ENCODE measurements around the gene EMID1. TPM values are rescaled to one million over a fixed set of nuclear protein-coding genes. Genes with fewer than 3 reads are reported as not detected.

Gene EMID1
- total RNA-seq (2021) (1.1 and 3.1 TPM in 2 replicates), Bru-seq, nascent RNA (percentile 27 among the genes with signal in this experiment), BruChase-seq, experiment 1, labeled RNA remaining after a 2-hour chase (percentile 29 among the genes with signal in this experiment), BruChase-seq, experiment 2, labeled RNA remaining after a 6-hour chase (percentile 16 among the genes with signal in this experiment)
- long read RNA-seq, partial matches to known transcripts: 0 of 4 reads
- long read RNA-seq, other reads (novel, unspliced or antisense): 3 of 4 reads

DNA sequence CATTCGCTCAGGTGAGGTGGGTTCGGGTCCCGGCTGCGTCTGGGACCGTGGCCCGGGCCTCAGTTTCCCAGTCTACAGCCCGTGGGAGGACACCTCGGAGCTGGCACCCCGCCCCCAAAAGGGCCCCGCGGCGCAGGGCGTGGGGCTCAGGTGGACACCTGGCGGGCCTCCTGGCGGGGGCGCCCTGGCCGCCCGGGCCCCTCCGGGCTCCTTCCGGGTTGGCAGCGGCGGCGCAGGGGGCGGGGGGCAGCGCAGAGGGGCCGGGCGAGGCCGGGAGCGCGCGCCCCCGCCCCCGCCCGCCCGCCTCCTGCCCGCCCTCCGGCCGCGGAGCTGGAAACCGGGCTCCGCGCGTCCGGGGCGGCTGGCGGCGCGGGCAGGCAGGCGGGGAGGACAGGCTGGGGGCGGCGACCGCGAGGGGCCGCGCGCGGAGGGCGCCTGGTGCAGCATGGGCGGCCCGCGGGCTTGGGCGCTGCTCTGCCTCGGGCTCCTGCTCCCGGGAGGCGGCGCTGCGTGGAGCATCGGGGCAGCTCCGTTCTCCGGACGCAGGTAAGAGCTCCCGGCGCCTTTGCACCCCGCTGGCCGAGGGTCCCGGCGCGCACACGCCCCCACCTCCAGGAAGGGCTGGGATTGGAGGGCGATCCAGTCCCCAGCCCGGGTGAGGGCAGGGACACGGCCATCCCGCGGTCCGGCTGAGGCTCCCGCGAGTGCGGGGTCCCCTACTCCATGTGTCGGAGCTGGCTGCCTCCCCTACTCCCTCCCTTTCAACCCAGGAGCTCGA lies at the start of gene EMID1:
Gene EMID1, plus strand, starts transcription at position 303 of the 778 bp plus-strand sequence. Its CDS starts 143 bp downstream, at position 446.
- Histone ChIP-seq H3F3A (ENCODE audit: insufficient read depth, low read depth) (no peaks in the 10 kb centered on the region), H3K4me3 (peak within 1 kb of the TSS; percentile 44; the same call in 1 of the 2 replicates), H2AFZ (no peak within 1 kb of the TSS), H3K27me3 (ENCODE audit: insufficient read depth, low read depth) (peaks cover 42% of the 10 kb centered on the region), H3K27ac (no peak within 1 kb of the TSS), H3K4me1 (replicated peaks; ENCODE audit: insufficient read depth) (no peaks in the 10 kb centered on the region), H3K9me2 (ENCODE audit: insufficient read depth) (no peaks in the 10 kb centered on the region), H4K20me1 (ENCODE audit: insufficient read depth) (no peaks in the 10 kb centered on the region), H3K9me3 (ENCODE audit: insufficient read depth, low read depth) (no peaks in the 10 kb centered on the region), H3K36me3 (ENCODE audit: low read depth) (no peaks in the 10 kb centered on the region), H3K4me2 (peak within 1 kb of the TSS; percentile 59), H3K79me2 (ENCODE audit: low read depth) (no peaks in the 10 kb centered on the region)
- CTCF ChIA-PET: no interaction called here
- intact Hi-C loops (cut with micrococcal nuclease; ENCODE audit: unreplicated experiment): no loop called here
- no peak for TF ChIP-seq EZH2 (IDR thresholded peaks at IDR 0.05; ENCODE audit: low read depth)
- TF ChIP-seq CTCF (conservative IDR thresholded peaks at IDR 0.05): no peak
- no TSS peak for BruUV-seq (replicated peaks)
- DNase-seq: peak in 1 of 2 experiments; percentile 28
- POLR2A ChIA-PET (ENCODE audit: unreplicated experiment): interaction anchor here (0.5 to 0.6 kb wide), 3 partner anchors 36 to 606 kb away, joined by 3 to 4 read pairs (median 4); partner anchors contain the start of gene XBP1

DNA sequence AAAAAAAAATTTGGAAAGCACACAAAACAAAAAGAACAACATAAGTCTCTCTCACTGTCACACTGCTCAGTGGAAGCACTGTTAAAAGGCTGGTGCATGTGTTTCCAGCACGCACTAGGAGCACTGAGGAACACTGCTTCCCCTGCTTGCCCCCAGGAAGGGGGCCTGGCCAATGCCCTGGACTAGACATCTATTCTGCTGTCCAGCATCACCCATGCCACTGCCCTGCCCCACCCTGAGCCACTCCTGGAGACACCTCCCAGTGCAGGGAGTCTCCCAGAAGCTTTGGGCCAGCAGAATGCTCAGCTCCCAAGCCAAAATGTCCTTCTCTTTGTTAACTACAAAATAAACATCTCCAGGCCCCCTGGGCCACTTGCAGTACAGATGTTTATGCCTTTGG lies 49.7 kb upstream of the EMID1 start:
- H3K4me2 ChIP-seq: no peak overlapping the region
- no peak overlapping the region for H3K27ac ChIP-seq
- no peak for TF ChIP-seq CTCF (conservative IDR thresholded peaks at IDR 0.05)
- no peak for TF ChIP-seq EZH2 (IDR thresholded peaks at IDR 0.05; ENCODE audit: low read depth)
- H3F3A ChIP-seq (ENCODE audit: insufficient read depth, low read depth): no peaks in the 10 kb centered on the region
- no peak overlapping the region for H3K4me3 ChIP-seq
- no peaks in the 10 kb centered on the region for H3K27me3 ChIP-seq (ENCODE audit: insufficient read depth, low read depth)
- no peak overlapping the region for H2AFZ ChIP-seq
- intact Hi-C loops (cut with micrococcal nuclease; ENCODE audit: unreplicated experiment): loop anchor here (2.0 to 10.0 kb wide), 3 partner anchors 111 to 551 kb away; no protein-coding TSS in a partner anchor
- H3K36me3 ChIP-seq (ENCODE audit: low read depth): no peaks in the 10 kb centered on the region
- DNase-seq: no peak
- ChIA-PET CTCF (no interaction called here), POLR2A (ENCODE audit: unreplicated experiment) (no interaction called here)
- H3K79me2 ChIP-seq (ENCODE audit: low read depth): no peaks in the 10 kb centered on the region
- H3K9me3 ChIP-seq (ENCODE audit: insufficient read depth, low read depth): no peaks in the 10 kb centered on the region
- no TSS peak for BruUV-seq (replicated peaks)
- H3K4me1 ChIP-seq (replicated peaks; ENCODE audit: insufficient read depth): 0 out of 2 replicates have a peak, but pooled peaks cover 4% of the 10 kb centered on the region
- no peaks in the 10 kb centered on the region for H4K20me1 ChIP-seq (ENCODE audit: insufficient read depth)
- no peaks in the 10 kb centered on the region for H3K9me2 ChIP-seq (ENCODE audit: insufficient read depth)

GRCh38 chr22:29156507-29156906 lies 49.2 kb upstream of the EMID1 start:
- no peaks in the 10 kb centered on the region for H3K79me2 ChIP-seq (ENCODE audit: low read depth)
- DNase-seq: no peak
- ChIA-PET CTCF (no interaction called here), POLR2A (ENCODE audit: unreplicated experiment) (no interaction called here)
- no peaks in the 10 kb centered on the region for H3K27me3 ChIP-seq (ENCODE audit: insufficient read depth, low read depth)
- BruUV-seq (replicated peaks): no TSS peak
- no peak overlapping the region for H3K27ac ChIP-seq
- no peaks in the 10 kb centered on the region for H3K9me2 ChIP-seq (ENCODE audit: insufficient read depth)
- H3K36me3 ChIP-seq (ENCODE audit: low read depth): no peaks in the 10 kb centered on the region
- H3F3A ChIP-seq (ENCODE audit: insufficient read depth, low read depth): no peaks in the 10 kb centered on the region
- no peak overlapping the region for H3K4me2 ChIP-seq
- H4K20me1 ChIP-seq (ENCODE audit: insufficient read depth): no peaks in the 10 kb centered on the region
- H3K9me3 ChIP-seq (ENCODE audit: insufficient read depth, low read depth): no peaks in the 10 kb centered on the region
- H3K4me1 ChIP-seq (replicated peaks; ENCODE audit: insufficient read depth): 0 out of 2 replicates have a peak, but pooled peaks cover 4% of the 10 kb centered on the region
- intact Hi-C loops (cut with micrococcal nuclease; ENCODE audit: unreplicated experiment): loop anchor here (10.0 kb wide), 2 partner anchors 112 to 552 kb away; no protein-coding TSS in a partner anchor
- TF ChIP-seq CTCF (conservative IDR thresholded peaks at IDR 0.05): no peak
- no peak for TF ChIP-seq EZH2 (IDR thresholded peaks at IDR 0.05; ENCODE audit: low read depth)
- no peak overlapping the region for H2AFZ ChIP-seq
- no peak overlapping the region for H3K4me3 ChIP-seq

All from PC-9 (cell line).